ENCODE results near the gene LIF.

Gene LIF

DNA sequence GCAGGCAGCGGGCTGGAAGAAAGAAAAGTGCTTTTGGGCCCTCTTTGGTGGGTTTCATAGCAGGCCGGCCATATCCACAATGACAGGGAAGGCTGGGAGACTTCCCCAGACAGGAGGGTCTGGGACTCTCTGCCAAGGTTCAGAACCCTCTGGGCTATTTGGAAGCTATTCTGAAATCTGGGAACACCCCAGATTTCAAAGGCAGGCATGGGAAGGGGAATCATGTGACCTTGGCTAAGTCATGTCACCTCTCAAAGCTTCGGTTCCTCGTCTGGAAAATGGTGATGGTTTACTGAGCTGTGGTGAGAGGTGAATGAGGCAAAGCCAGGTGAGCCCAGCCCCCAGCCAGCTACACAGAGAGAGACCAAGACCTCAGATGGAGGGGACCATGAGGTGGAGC is 38.1 kb upstream of the LIF start:
- DNase-seq (ENCODE audit: low read depth), result no peak
- TF ChIP-seq, protein P1, sequence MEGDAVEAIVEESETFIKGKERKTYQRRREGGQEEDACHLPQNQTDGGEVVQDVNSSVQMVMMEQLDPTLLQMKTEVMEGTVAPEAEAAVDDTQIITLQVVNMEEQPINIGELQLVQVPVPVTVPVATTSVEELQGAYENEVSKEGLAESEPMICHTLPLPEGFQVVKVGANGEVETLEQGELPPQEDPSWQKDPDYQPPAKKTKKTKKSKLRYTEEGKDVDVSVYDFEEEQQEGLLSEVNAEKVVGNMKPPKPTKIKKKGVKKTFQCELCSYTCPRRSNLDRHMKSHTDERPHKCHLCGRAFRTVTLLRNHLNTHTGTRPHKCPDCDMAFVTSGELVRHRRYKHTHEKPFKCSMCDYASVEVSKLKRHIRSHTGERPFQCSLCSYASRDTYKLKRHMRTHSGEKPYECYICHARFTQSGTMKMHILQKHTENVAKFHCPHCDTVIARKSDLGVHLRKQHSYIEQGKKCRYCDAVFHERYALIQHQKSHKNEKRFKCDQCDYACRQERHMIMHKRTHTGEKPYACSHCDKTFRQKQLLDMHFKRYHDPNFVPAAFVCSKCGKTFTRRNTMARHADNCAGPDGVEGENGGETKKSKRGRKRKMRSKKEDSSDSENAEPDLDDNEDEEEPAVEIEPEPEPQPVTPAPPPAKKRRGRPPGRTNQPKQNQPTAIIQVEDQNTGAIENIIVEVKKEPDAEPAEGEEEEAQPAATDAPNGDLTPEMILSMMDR (conservative IDR thresholded peaks at IDR 0.05; ENCODE audit: low read length), result no peak

DNA sequence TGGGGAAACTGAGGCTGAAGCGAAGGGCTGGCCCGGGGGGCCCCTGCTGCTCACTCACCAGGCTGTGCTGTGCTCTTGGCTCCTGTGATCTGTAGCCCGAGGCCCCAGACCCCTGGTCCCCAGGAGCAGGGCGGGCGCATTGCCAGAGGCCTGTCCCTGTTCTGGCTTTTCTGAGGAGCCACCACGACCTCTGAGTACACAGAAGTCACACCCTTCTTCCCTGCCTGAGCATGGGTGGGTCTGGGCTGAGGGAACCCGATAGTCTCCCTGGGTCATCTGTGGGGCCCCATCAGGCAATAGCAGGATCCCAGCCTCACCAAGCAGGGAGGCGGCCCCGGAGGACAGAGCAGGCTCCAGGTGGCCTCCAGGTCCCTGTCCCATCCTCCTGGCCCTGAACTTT is 37.6 kb upstream of the LIF start:
- no peak for DNase-seq (ENCODE audit: low read depth)
- TF ChIP-seq, protein P1 (conservative IDR thresholded peaks at IDR 0.05; ENCODE audit: low read length), result no peak
- H3K4me3 ChIP-seq (ENCODE audit: low read length), result no peak overlapping the region

More for the DNA sequence above, 38.1 kb upstream of the LIF start:
- no peak overlapping the region for H3K4me3 ChIP-seq (ENCODE audit: low read length)

DNA sequence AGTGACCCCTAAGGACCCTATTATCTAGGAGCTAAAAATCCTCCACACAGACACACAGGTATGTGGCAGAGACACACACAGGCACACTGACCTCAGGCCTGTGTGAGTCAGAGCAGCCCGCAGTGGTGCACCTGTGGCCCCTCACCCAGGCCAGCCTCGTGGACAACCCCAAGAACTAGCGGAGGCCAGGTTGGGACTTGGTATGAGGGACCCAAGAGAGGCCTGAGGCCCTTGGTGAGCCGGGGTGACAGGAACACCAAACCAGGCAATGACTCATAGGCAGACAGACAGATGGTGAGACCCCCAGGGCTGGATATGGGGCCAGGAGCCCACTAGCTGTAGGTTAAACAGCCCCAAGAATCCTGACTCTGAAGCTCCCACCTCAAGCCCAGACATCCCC is 36.8 kb upstream of the LIF start:
- TF ChIP-seq, protein P1 (conservative IDR thresholded peaks at IDR 0.05; ENCODE audit: low read length), result no peak
- no peak overlapping the region for H3K4me3 ChIP-seq (ENCODE audit: low read length)
- DNase-seq (ENCODE audit: low read depth), result no peak

DNA sequence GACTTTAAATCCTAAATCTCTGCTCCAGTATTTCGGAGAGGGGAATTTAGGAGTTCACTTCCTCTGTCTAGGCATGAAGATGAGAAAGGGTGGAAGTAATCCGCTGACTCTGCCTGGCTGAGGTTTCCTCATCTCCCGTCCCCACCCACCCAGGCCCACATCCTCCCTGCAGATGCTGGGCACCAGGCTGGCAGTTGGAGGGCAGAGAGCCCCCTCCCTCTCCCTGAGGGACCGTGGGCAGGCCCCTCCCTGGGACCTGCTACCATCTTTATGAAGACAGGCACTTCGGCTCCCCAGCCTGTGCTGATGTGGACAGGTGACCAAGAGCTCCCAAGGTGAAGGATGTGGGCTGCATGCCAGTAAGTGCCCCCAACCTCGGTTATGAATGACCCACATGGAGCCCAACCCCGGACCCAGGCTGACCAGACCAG is 36.1 kb upstream of the LIF start:
- TF ChIP-seq, protein P1 (conservative IDR thresholded peaks at IDR 0.05; ENCODE audit: low read length), result no peak
- no peak overlapping the region for H3K4me3 ChIP-seq (ENCODE audit: low read length)
- no peak for DNase-seq (ENCODE audit: low read depth)

DNA sequence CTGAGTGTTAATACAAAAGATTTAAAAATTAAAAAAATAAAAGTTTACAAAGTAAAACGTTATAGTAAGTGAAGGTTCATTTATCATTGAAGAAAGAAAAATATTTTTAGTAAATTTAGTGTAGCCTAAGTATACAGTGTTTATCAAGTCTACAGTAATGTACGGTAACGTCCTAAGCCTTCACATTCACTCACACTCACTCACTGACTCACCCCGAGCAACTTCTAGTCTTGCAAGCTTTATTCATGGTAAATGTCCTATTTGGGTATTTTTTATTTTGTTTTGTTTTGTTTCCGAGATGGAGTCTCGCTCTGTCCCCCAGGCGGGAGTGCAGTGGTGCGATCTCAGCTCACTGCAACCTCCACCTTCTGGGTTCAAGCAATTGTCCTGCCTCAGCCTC is 33.9 kb upstream of the LIF start:
- no peak overlapping the region for H3K4me3 ChIP-seq (ENCODE audit: low read length)
- TF ChIP-seq, protein P1 (conservative IDR thresholded peaks at IDR 0.05; ENCODE audit: low read length), result no peak
- no peak for DNase-seq (ENCODE audit: low read depth)

DNA sequence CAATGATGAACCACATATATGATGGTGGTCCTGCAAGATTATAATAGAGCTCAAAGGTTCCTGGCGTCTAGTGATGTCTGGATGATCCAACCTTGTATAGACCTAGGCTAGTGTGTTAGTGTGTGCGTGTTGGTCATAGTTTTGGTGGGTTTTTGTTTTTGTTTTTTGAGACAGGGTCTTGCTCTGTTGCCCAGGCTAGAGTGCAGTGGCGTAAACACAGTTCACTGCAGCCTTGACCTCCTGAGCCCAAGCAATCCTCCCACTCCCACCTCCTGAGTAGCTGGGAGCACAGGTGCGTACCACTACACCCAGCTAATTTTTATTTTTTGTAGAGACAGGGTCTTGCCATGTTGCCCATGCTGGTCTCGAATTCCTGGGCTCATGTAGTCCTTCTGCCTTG is 33.4 kb upstream of the LIF start:
- no peak overlapping the region for H3K4me3 ChIP-seq (ENCODE audit: low read length)

DNA sequence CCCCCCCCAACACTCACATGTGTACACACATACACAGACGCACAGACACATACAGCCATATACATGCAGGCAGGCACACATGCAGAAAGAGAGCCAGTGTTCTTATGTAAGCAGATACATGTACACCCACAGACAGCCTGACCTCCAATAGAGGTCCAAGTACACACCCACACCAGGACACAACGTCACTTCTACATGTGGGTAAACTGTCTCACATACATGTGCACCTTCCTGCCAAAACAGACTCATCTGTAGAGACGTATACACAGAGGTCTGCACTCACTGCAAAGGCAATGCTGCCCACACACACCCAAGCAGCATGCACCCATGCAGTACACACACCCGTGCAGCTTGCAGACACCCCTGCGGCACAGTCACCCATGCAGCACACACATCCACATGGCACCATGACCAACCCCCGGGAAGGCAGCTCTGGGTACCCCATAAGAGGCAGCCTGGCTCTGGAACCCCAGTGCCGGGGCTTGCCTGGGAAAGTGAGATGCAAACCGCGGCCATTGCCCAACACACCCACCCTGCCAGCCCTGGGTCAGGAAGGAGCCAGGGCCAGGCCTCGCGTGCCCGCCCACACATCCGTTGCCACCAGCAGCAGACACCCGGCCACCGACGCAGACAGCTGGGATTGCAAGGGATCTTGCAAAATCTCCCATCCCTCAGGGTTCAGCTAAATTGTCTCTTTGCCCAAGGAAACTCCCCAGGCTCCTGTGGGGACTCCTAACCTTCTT is 32.7 kb upstream of the LIF start:
- TF ChIP-seq, protein P1 (conservative IDR thresholded peaks at IDR 0.05; ENCODE audit: low read length), result no peak
- peak; percentile 64 for DNase-seq (ENCODE audit: low read depth)
- H3K4me3 ChIP-seq (ENCODE audit: low read length), result no peak overlapping the region

More for the DNA sequence above, 33.4 kb upstream of the LIF start:
- DNase-seq (ENCODE audit: low read depth), result no peak
- TF ChIP-seq, protein P1 (conservative IDR thresholded peaks at IDR 0.05; ENCODE audit: low read length), result no peak
